GM21529 (cell line): ENCODE results near the gene FTCD.
"Not testable (repeated sequence)": the region's sequence is repeated elsewhere in the genome, so short reads cannot be mapped to it uniquely, and the experiment has no call there.

Experiments used
- ATAC-seq: cut with Tn5 transposase; IDR thresholded peaks from one replicate; pipeline ENCODE4 v1.9.1; 2021; ENCODE audit not compliant: unreplicated experiment

The FTCD gene

GRCh38 chr21:46154155-46154954, 1.0 kb downstream of the FTCD start:
- no peak for ATAC-seq

- ATAC-seq = no peak
Measured at GRCh38 chr21:46153247-46154154, 1.9 kb downstream of the FTCD start.

DNA sequence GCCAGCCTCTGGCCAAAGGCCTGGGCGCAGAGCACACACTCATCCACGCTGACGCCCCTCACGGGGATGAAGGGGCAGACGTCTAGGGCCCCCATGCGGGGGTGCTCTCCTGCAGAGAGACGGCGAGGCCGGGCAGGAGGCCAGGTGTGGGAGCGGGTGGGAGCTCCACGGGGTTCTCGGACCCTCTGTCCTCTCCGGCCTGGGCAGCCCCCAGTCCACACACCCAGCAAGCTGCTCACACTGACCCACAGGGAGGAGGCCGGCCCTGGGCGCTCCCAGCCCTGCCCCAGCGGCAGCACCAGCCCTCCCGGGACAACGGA, 2.5 kb downstream of the FTCD start:
- no peak for ATAC-seq

GRCh38 chr21:46151989-46152926, 3.1 kb downstream of the FTCD start:
- ATAC-seq = no peak

DNA sequence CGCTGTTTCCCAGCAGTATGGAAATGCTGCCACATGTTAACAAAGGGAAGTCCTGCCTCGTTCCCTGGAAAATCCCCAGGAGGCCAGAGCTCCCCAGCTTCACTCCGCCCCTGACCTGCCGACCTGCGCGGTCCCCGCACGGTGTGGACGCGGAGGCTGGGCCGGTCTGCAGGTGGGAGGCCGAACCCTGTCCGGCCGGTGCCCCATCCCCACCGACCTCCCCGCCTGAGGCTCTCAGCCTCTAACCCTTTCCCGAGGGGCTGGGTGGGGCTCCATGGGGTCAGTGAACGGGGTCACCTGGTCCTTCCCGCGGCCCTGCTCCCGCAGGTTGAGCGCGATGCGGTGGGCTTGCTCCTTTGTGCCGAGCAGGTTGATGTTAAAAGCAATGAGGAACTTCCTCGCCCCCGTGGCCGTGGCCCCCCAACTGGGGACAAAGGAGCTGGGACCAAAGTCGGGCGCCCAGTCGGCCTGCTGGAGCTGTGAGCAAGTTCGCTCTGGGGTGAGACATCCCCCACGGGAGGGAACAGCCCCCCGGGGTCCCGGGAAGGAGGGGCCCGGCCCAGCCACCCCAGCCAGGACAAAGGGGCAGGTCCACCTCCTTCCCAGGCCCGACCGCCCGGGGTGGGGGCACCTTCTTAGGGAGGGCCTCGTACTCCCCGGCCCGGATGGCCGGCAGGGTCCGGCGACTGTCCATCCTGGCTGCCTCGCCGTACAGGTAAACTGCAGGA, 4.0 kb downstream of the FTCD start:
- ATAC-seq = no peak

DNA sequence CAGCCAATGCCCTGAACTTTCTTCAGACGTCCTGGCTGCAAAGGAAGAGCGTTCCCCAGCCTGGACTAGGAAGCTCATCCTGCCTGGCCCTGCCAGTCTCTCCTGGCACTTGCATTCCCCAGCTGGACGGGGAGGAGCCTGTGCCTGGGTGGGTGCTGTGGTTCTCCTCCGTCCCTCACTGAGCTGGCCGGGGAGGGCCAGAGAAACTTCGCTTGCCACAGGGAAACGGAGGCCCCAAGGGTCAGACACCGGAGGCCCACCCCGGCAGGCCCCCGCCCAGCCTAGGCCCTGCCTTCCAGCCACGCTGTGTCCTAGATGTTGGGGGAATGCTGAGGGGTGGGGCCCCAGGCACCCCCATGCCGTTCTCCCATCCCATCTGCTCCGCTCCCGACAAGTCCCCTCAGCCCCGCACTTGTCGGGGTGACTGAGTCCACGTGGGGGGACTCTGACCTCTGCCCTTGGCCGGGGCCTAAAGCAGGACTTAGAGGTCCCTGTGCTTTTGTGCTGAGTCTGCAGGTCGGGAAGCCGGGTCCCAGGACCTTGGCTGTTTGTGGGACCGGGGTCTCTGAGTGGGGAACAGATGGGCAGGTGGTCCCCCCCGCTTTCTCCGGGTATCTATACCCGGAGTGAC, 4.8 kb downstream of the FTCD start:
- no peak for ATAC-seq

DNA sequence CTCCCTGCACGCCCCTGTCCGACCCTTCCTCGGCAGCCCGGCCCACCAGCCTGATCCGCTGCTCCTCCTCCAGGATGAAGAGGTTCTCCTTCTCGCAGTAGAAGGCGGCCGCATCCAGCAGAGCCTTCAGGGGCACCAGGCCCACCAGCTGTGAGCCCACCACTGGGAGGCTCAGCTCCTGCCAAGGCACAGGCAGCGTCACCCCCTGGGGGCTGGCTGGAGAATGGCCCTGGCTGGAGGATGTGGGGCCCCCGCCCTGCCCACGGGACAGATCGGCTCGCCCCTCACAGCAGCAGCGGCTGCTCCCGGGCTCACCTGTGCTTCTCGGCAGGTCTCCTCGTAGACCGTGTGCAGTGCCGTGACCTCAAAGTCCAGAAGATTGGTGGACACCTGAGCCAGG, 5.3 kb downstream of the FTCD start:
- no peak for ATAC-seq

GRCh38 chr21:46149205-46149901, 6.0 kb downstream of the FTCD start:
- no peak for ATAC-seq

DNA sequence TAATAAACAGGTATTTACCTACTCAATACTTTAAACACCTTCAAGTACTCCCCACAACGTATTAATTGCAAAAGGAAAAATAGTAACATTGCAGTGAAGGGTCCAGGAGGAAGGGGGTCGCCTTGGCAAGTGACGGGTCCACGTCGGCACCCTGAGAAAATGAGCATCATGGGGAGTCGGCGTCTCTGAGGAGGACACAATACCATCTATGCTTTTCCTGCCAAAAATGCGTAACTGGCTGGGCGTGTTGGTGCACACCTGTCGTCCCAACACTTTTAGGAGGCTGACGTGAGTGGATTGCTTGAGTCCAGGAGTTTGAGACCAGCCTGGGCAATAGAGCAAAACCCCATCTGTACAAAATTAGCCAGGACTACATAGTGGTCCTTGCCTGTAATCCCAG, 7.3 kb downstream of the FTCD start:
- ATAC-seq = no peak

- ATAC-seq = not testable (repeated sequence)
Measured at GRCh38 chr21:46147429-46147828, 8.0 kb downstream of the FTCD start.

GRCh38 chr21:46146856-46147255, 8.5 kb downstream of the FTCD start:
- ATAC-seq = no peak

- ATAC-seq = no peak
Measured at GRCh38 chr21:46145840-46146691, 9.3 kb downstream of the FTCD start.

GRCh38 chr21:46145159-46145839, 10.1 kb downstream of the FTCD start:
- no peak for ATAC-seq

- ATAC-seq = no peak
Measured at GRCh38 chr21:46144464-46145070, 10.8 kb downstream of the FTCD start.

DNA sequence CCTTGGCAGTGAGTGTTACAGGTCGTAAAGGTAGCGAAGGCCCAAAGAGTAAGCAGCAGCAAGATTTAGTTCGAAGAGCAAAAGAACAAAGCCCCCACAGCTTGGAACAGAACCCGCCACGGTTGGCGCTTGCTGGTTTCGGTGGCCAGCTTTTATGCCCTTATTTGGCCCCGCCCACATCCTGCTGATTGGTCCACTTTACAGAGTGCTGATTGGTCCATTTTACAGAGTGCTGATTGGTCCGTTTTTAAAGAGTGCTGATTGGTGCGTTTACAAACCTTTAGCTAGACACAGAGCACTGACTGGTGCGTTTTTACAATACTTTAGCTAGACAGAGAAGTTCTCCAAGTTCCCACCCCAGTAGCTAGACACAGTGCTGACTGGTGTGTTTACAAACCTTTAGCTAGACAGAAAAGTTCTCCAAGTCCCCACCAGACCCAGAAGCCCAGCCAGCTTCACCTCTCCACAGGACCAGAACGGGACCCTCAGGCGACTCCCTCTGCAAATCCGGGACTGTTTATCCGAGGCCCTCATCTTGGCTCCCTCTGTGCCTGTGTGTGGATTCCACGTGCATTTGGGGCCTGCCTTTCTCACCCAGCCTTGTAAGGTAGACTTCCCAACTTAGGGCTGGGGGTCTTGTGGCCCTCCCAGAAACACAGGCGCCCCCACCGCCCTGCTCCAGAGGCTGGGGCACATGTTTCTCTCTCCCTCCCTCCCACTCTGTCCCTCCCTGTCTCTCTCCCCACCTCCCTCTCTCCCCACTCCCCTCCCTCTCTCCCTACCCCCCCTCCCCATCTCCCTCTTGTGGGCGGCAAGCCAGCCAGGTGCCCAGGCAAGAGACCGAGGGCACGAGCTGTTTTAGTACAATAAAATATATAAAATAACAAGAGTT, 12.6 kb downstream of the FTCD start:
- no peak for ATAC-seq

DNA sequence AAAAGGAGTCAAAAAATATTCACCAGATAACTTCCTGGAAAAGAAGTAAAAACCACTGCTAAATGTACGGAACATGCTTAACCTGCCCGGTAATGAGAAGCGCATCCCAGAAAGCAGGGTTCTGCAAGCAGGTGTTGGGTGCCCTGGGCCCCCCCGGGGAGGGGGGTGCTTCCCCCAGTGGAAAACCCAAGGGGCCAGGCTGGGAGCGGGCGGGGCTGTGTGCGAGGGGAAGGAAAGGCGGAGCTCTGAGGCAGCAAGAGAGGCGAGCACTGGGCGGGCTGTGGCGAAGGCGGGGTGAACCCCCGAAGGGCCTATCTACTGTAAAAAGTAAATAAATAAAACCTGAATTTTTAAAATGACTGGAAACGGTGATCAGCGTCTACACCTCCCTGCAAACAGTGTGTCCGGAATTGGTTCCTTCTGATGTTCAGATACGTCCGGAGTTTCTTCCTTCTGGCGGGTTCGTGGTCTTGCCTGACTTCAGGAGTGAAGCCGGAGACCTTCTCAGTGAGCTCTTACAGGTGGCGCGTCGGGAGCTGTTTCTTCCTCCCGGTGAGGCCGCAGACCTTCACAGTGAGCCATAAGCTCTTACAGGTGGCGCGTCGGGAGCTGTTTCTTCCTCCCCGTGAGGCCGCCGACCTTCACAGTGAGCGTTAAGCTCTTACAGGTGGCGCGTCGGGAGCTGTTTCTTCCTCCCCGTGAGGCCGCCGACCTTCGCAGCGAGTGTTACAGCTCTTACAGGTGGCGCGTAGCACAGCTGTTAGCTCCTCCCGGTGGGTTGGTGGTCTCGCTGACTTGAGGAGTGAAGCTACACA, 13.4 kb downstream of the FTCD start:
- ATAC-seq = no peak
